Posterior vena cava (tissue), 2 donors: Measurements from ENCODE around the gene DNAJC4. TPM values are rescaled to one million over a fixed set of nuclear protein-coding genes. Genes with fewer than 3 reads are reported as not detected.

Experiments used
- DNase-seq: peaks from one replicate; pipeline ENCODE4 v3.0.0-alpha.2; 2020; ENCODE audit warnings: low spot score
- intact Hi-C, 2 donors: fragments of 100-400 bp; cut with DNase I; formaldehyde crosslinking; loops; one replicate each; pipeline versions ENCODE4 v1.14.1 to v1.14.2; 2022 to 2023
- total RNA-seq, 2 donors: library from RNA; stranded (reverse); fragmentation: NEBNext Ultra II Directional; extraction: Animal tissue kit (Norgen Biotek cat#: 25700); gene quantifications; one replicate each; pipeline ENCODE4 v1.2.1, GENCODE V29; 2021
- donor health status: DM: yes; HTN: yes; CAD: no.
- donor health status: DM: yes; HTN: yes; CAD: no.

The DNAJC4 gene
- total RNA-seq, 2 donors from 2014 or later, result 16.1 to 21.3 TPM

GRCh38 chr11:64225608-64226506, 4.5 kb upstream of the DNAJC4 start, which contains the start of the genes NUDT22 and TRPT1:
Gene NUDT22, plus strand, starts transcription at chr11:64226274. Its CDS starts 379 bp downstream, at chr11:64226653.
Gene TRPT1, minus strand, starts transcription at chr11:64226186. Its CDS starts 326 bp downstream, at chr11:64225860.
- peak; percentile 97 for DNase-seq
- intact Hi-C loops, result no loop called here

DNA sequence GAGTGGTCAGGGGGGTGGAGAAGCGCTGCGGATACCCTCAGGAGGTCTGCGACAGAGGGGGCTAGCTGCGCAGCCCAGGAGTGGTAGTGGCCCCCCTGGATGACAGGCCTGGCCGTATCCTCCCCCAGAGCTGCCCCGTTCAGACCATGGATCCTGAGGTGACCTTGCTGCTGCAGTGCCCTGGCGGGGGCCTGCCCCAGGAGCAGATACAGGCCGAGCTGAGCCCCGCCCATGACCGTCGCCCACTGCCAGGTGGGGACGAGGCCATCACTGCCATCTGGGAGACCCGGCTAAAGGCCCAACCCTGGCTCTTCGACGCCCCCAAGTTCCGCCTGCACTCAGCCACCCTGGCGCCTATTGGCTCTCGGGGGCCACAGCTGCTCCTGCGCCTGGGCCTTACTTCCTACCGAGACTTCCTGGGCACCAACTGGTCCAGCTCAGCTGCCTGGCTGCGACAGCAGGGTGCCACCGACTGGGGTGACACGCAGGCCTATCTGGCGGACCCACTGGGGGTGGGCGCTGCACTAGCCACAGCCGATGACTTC, 3.8 kb upstream of the DNAJC4 start:
- peak; percentile 89 for DNase-seq

GRCh38 chr11:64227405-64227956, 2.9 kb upstream of the DNAJC4 start:
- DNase-seq, result peak; percentile 74
- intact Hi-C loops, result no loop called here

More for the DNA sequence above, 3.8 kb upstream of the DNAJC4 start:
- intact Hi-C loops, result no loop called here

GRCh38 chr11:64229090-64229743, 1.1 kb upstream of the DNAJC4 start:
- no peak for DNase-seq
- intact Hi-C loops, result no loop called here

DNA sequence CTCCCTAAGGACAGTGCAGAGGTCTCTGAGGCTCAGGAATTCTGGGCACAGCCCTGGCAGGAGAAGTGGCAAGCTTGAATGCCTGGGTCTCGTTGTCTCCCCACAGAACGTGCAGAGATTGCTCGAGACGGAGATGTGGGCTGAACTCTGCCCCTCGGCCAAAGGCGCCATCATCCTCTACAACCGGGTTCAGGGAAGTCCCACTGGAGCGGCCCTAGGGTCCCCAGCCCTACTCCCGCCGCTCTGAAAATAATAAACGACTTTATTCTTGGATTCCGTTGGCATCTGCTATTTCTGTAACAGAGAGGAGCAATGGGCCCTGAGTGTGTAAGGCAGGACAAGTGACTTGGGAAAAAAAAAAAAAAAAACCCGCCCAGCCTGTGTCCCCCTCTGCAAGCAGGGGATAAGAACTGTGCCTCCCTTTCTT, 591 bp upstream of the DNAJC4 start:
- intact Hi-C loops, result no loop called here
- no peak for DNase-seq

- intact Hi-C loops, result no loop called here
- DNase-seq, result no peak
Measured at GRCh38 chr11:64230985-64231365, 627 bp downstream of the DNAJC4 start.

DNA sequence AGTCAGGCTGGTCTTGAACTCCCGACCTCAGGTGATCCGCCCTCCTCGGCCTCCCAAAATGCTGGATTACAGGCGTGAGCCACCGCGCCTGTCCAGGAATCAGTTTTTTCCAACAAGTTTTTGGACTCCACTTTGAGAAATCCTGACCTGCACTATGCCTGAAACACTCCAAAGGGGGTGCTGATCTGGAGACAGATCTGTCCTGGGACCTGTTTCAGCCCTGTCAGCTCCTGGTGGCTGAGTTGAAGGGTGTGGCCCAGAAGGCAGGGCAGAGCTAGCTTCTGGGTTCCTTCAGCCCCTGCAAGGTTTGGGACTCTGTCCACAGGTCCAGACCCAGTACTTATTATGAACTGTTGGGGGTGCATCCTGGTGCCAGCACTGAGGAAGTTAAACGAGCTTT, 1.2 kb downstream of the DNAJC4 start:
- intact Hi-C loops, result no loop called here
- DNase-seq, result no peak

DNA sequence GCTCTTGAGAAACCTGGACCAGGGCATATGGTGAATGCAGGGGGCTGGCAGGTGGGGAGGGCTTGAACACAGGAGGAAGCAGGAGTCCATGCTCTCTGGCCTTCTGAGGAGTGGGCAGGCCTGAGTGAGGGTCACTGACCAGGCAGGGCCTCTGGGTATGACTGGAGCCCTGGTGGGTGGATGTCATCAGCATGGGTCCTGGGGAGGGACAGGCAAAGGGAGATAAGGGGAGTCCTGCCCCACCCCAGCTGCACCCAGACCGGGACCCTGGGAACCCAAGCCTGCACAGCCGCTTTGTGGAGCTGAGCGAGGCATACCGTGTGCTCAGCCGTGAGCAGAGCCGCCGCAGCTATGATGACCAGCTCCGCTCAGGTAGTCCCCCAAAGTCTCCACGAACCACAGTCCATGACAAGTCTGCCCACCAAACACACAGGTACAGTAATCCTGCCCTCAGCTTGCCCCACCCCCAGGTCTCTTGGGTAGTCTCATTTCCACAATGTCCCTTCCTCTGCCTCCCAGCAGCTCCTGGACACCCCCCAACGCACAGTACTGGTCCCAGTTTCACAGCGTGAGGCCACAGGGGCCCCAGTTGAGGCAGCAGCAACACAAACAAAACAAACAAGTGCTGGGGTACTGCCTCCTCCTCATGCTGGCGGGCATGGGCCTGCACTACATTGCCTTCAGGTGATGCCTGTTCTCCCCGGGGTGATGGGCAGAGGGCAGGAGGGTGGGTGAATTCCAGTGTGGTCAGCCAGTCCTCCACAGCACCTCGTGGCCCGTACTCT, 2.0 kb downstream of the DNAJC4 start:
- intact Hi-C loops, result no loop called here

DNA sequence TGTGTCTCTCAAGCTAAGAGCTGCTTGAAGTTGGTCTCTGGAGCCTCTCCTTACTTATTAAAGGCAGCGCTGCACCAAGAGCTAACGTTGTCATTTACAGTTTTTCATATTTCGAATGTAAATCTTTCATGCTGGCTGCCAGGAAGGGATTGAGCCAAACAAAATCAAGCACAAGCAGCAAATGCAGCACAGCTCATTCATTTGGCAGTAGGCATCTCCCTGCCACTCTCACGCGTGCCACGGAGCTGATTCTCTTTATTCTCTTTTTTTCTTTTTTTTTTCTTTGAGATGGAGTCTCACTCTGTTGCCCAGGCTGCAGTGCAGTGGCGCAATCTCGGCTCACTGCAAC, 2.6 kb downstream of the DNAJC4 start:
- DNase-seq, result no peak

More for the DNA sequence above, 2.0 kb downstream of the DNAJC4 start:
- DNase-seq, result no peak

DNA sequence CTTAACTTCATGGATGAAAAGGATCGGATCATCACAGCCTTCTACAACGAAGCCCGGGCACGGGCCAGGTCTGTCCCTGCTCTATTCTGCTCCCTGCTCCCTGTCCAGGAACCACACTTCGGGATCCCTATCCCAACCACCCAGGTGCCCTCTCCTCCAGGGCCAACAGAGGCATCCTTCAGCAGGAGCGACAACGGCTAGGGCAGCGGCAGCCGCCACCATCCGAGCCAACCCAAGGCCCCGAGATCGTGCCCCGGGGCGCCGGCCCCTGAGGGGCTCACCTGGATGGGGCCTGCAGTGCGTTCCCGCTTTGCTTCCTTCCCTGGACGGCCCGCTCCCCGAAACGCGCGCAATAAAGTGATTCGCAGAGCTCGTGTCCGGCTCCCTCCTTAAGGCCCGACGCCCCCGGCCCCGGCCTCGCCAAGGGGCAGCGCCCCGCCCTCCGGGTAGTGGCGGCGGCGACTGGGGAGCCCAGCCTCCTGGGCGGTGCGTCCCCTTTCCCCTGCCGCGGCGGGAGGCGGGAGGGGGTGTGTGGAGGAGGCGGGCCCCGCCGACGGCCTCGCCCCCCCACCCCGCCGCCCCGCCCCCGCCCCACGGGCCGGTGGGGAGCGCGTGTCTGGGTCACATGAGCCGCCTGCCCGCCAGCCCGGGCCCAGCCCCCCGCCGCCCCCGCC, 3.7 kb downstream of the DNAJC4 start, which contains the start of gene VEGFB:
Gene VEGFB, plus strand, starts transcription at position 672 of the 674 bp plus-strand sequence. CDS start 250 bp downstream, outside the sequence.
- DNase-seq, result peak; percentile 91
- intact Hi-C loops, result no loop called here

More for the DNA sequence above, 2.6 kb downstream of the DNAJC4 start:
- intact Hi-C loops, result no loop called here

DNA sequence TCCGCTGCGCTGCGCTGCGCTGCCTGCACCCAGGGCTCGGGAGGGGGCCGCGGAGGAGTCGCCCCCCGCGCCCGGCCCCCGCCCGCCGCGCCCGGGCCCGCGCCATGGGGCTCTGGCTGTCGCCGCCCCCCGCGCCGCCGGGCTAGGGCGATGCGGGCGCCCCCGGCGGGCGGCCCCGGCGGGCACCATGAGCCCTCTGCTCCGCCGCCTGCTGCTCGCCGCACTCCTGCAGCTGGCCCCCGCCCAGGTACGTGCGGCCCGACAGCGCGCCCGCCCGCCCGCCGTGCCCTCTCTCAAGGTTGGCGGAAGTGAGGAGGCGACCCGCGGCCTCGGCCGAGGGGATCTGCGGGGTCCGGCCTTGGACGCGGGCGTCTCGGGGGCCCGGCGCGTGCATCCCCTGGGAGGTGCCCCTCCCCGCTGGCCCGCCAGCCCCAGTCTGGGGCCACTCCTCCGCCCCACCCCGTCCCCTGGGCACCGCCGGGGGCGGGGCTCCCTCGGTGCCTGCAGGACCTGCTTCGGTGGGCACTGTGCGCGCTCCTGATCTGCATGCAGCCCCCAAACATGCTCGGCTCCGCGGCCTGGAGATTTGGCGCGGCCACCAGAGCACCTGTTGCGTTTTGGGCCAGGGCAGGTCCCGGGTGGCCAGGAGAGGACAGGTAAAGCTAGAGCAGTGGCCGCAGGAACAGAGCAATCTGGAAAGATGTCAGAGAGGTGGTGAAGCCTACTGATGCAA, 4.5 kb downstream of the DNAJC4 start:
- DNase-seq, result no peak
- intact Hi-C loops, result no loop called here

GRCh38 chr11:64235437-64236161, 5.3 kb downstream of the DNAJC4 start:
- intact Hi-C loops, result no loop called here

GRCh38 chr11:64237484-64237951, 7.2 kb downstream of the DNAJC4 start:
- intact Hi-C loops, result no loop called here
- no peak for DNase-seq

More at GRCh38 chr11:64235437-64236161, 5.3 kb downstream of the DNAJC4 start:
- DNase-seq, result no peak

DNA sequence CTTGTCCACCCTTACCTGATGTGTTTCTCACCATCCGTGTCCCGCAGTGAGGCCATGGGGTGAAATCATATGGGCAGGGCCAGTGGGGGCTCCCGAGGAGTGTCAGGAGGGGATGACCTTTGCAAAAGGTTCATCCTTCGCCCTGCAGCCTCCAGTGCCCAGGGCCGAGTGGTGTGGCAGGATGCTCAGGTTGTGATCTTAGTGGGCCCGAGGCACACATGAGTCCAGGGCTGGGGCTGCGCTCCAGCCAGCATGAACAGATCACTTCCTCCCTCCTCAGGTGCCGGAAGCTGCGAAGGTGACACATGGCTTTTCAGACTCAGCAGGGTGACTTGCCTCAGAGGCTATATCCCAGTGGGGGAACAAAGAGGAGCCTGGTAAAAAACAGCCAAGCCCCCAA, 7.7 kb downstream of the DNAJC4 start:
- intact Hi-C loops, result no loop called here
- DNase-seq, result no peak

DNA sequence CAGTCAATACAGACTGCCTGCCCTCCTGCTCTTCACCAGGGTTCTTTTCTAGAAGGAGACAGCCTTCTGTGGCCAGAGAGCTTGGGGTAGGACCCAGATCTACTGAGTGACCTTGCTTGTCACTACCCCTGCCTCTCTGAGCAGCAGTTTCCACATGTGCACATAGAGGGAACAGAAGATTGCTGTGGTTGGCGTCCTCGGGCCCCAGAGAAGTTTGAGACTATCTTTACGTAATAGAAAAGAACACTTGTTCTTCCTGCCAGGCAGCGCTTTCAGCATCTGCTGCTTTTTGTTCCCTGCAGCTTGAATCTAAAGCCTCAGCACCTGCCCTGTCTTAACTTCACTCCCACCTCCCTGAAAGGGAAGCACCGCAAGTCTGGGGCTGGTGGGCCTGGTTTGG, 8.7 kb downstream of the DNAJC4 start:
- intact Hi-C loops, result no loop called here
- DNase-seq, result no peak

DNA sequence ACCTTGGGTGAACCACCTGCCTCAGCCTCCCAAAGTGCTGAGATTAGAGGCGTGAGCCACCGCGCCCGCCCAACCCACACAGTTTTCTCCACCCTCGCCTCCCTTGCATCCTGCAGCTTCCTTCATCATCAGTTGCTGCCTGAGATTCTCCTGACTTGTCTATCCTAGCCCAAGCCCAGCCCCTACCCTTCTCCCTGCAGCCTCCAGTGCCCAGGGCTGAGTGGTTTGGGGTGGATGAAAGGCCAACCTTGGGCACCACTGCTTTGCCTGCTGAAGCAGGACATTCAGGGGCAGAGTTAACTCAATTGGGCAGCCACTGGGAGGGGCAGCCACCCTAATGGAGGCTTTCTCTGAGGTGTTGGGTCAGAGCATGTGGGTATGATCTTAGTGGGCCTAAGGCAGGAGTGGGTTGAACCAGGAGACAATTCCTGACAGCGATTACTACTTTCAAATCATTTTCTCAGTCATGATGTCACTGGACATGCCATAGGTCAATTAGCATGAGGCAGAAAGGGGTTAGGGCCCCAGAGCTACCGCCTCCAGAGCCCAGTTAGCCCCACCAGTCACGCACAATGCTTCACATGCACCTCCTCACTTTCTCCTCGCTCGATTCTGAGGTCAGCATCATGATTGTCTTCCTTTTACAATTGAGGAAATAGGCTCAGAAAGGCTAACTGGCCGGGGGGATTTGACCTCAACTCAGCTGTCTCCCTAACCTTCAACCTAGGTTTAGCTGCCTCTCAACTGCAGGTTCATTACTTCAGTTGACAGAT, 9.5 kb downstream of the DNAJC4 start:
- intact Hi-C loops, result loop anchor here in 1 of 2 donors (10.0 kb wide), 1 partner anchor 65 kb away; the partner anchor contains the start of genes CATSPERZ and ESRRA

More for the DNA sequence above, 9.5 kb downstream of the DNAJC4 start:
- no peak for DNase-seq
